ENCODE measurements around the gene MRFAP1L1. TPM values are rescaled to one million over a fixed set of nuclear protein-coding genes. Genes with fewer than 3 reads are reported as not detected.

MRFAP1L1 gene
- total and polyA plus RNA-seq, 7 donors, result 40.7 to 82.8 (median 53.5) TPM

DNA sequence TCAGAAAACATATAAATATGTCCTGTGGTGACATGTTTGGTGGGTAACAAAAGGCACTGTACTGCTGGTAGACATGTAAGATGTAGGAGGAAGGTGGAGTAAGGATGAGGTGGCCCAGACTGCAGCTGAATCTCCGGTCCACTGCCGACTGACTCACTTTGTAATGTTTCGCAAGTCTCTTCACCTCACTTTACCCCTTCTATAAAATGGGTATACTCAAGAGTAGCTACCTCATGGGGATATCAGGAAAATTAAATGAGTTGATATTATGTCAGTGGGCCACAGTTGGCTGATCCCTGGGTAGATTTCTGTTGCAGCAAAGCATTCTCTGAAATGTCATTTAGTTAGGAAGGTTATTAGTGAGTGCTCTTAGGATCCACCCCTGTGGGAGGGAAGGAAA lies 47.1 kb downstream of the MRFAP1L1 start:
- peaks cover 0 to 28% (median 20%) of the 10 kb centered on the region in 4 donors for H3K4me1 ChIP-seq
- no peak for DNase-seq
- 94% methylated on average over 3 of the region's 3 CpGs for WGBS, 2 donors
- intact Hi-C loops (cut with DNase I), result no loop called here
- no peaks in the 10 kb centered on the region for H3K9me3 ChIP-seq
- TF ChIP-seq POLR2AphosphoS5 (IDR thresholded peaks at IDR 0.05) (no peak), POLR2A (IDR thresholded peaks at IDR 0.05) (no peak), EP300 (IDR thresholded peaks at IDR 0.05) (no peak)
- TF ChIP-seq, protein P1, sequence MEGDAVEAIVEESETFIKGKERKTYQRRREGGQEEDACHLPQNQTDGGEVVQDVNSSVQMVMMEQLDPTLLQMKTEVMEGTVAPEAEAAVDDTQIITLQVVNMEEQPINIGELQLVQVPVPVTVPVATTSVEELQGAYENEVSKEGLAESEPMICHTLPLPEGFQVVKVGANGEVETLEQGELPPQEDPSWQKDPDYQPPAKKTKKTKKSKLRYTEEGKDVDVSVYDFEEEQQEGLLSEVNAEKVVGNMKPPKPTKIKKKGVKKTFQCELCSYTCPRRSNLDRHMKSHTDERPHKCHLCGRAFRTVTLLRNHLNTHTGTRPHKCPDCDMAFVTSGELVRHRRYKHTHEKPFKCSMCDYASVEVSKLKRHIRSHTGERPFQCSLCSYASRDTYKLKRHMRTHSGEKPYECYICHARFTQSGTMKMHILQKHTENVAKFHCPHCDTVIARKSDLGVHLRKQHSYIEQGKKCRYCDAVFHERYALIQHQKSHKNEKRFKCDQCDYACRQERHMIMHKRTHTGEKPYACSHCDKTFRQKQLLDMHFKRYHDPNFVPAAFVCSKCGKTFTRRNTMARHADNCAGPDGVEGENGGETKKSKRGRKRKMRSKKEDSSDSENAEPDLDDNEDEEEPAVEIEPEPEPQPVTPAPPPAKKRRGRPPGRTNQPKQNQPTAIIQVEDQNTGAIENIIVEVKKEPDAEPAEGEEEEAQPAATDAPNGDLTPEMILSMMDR (IDR thresholded peaks at IDR 0.05), result no peak
- H3K4me3 ChIP-seq, result no peak overlapping the region
- no peak overlapping the region for H3K27ac ChIP-seq
- H3K27me3 ChIP-seq, result peaks cover 0 to 3% (median 0%) of the 10 kb centered on the region in 3 donors
- H3K36me3 ChIP-seq, result no peaks in the 10 kb centered on the region

GRCh38 chr4:6660430-6660829 lies 49.2 kb downstream of the MRFAP1L1 start:
- intact Hi-C loops (cut with DNase I), result no loop called here
- WGBS, 2 donors, result 94 to 97% methylated on average over 3 of the region's 3 CpGs

GRCh38 chr4:6659897-6660296 lies 49.8 kb downstream of the MRFAP1L1 start:
- no peak for TF ChIP-seq EP300 (IDR thresholded peaks at IDR 0.05)
- no peak for TF ChIP-seq POLR2A (IDR thresholded peaks at IDR 0.05)
- no peak for TF ChIP-seq POLR2AphosphoS5 (IDR thresholded peaks at IDR 0.05)
- TF ChIP-seq, protein P1 (IDR thresholded peaks at IDR 0.05), result no peak
- no peaks in the 10 kb centered on the region for H3K36me3 ChIP-seq
- no peaks in the 10 kb centered on the region for H3K9me3 ChIP-seq
- intact Hi-C loops (cut with DNase I), result loop anchor here (2.0 kb wide), 1 partner anchor 19 kb away; the partner anchor contains the start of gene MRFAP1
- no peak for DNase-seq
- no peak overlapping the region for H3K4me3 ChIP-seq
- H3K4me1 ChIP-seq, result peaks cover 0 to 27% (median 20%) of the 10 kb centered on the region in 4 donors
- no peak overlapping the region for H3K27ac ChIP-seq
- peaks cover 0 to 1% (median 0%) of the 10 kb centered on the region in 3 donors for H3K27me3 ChIP-seq
- 71 to 91% methylated on average over 2 of the region's 2 CpGs for WGBS, 2 donors

More at GRCh38 chr4:6660430-6660829, 49.2 kb downstream of the MRFAP1L1 start:
- DNase-seq, result no peak
- Histone ChIP-seq H3K9me3 (no peaks in the 10 kb centered on the region), H3K4me3 (no peak overlapping the region), H3K27ac (no peak overlapping the region), H3K4me1 (peaks cover 0 to 28% (median 20%) of the 10 kb centered on the region in 4 donors), H3K27me3 (peaks cover 0 to 3% (median 0%) of the 10 kb centered on the region in 3 donors), H3K36me3 (no peaks in the 10 kb centered on the region)
- TF ChIP-seq POLR2AphosphoS5 (IDR thresholded peaks at IDR 0.05) (no peak), EP300 (IDR thresholded peaks at IDR 0.05) (no peak), POLR2A (IDR thresholded peaks at IDR 0.05) (no peak)
- TF ChIP-seq, protein P1 (IDR thresholded peaks at IDR 0.05), result no peak

- H3K4me1 ChIP-seq, result peaks cover 0 to 15% (median 7%) of the 10 kb centered on the region in 4 donors
- H3K36me3 ChIP-seq, result no peaks in the 10 kb centered on the region
- TF ChIP-seq POLR2AphosphoS5 (IDR thresholded peaks at IDR 0.05), result no peak
- peak overlapping the region; percentile 62 to 75 (median 70) for H3K27ac ChIP-seq
- intact Hi-C loops (cut with DNase I), result loop anchor here (2.0 kb wide), 1 partner anchor 18 kb away; the partner anchor contains the start of gene MRFAP1
- DNase-seq, result no peak
- no peaks in the 10 kb centered on the region for H3K27me3 ChIP-seq
- H3K9me3 ChIP-seq, result no peaks in the 10 kb centered on the region
- peak overlapping the region; percentile 25 to 52 (median 45) for H3K4me3 ChIP-seq
- 10 to 33% methylated on average over 52 of the region's 52 CpGs for WGBS, 2 donors
These were observed 51.0 kb downstream of the MRFAP1L1 start for GRCh38 chr4:6658597-6659075.

- TF ChIP-seq EP300 (IDR thresholded peaks at IDR 0.05) (no peak), POLR2AphosphoS5 (IDR thresholded peaks at IDR 0.05) (no peak), POLR2A (IDR thresholded peaks at IDR 0.05) (no peak)
- TF ChIP-seq, protein P1 (IDR thresholded peaks at IDR 0.05), result no peak
- peak overlapping the region in 3 of 4 donors; percentile 40 to 52 (median 50) for H3K4me3 ChIP-seq
- no peaks in the 10 kb centered on the region for H3K9me3 ChIP-seq
- no peaks in the 10 kb centered on the region for H3K36me3 ChIP-seq
- H3K27ac ChIP-seq, result peak overlapping the region; percentile 62 to 75 (median 70)
- H3K4me1 ChIP-seq, result peaks cover 0 to 15% (median 7%) of the 10 kb centered on the region in 4 donors
- WGBS, 2 donors, result 83 to 94% methylated on average over 7 of the region's 7 CpGs
- no peaks in the 10 kb centered on the region for H3K27me3 ChIP-seq
- intact Hi-C loops (cut with DNase I), result loop anchor here (2.0 kb wide), 1 partner anchor 17 kb away; the partner anchor contains the start of gene MRFAP1
- DNase-seq, result no peak
These were observed 51.5 kb downstream of the MRFAP1L1 start for GRCh38 chr4:6658209-6658595.

Other genes with a start within 250 kb of the MRFAP1L1 start
- 1 to 10 TPM in 3 of 4 donors, under 1 TPM in 1; 0.49 to 2.8 (median 1.3) TPM for gene PPP2R2C, start 237.3 kb downstream of the MRFAP1L1 start, total RNA-seq
- gene PPP2R2C, start 237.3 kb downstream of the MRFAP1L1 start, polyA plus RNA-seq, result 1 to 10 TPM in 1 of 3 donors, not detected in 2; 1.1 TPM
- gene MAN2B2, start 134.7 kb downstream of the MRFAP1L1 start, total RNA-seq, result 10 to 100 TPM; 12.7 to 24.3 (median 20.2) TPM
- 10 to 100 TPM in 1 of 3 donors, 1 to 10 TPM in 2; 3.0 to 18.7 (median 3.0) TPM for gene MAN2B2, start 134.7 kb downstream of the MRFAP1L1 start, polyA plus RNA-seq
- gene MRFAP1, start 69.2 kb downstream of the MRFAP1L1 start, total RNA-seq, result 100 to 1,000 TPM; 196 to 226 (median 211) TPM
- gene MRFAP1, start 69.2 kb downstream of the MRFAP1L1 start, polyA plus RNA-seq, result 100 to 1,000 TPM; 252 to 261 (median 259) TPM
- under 1 TPM in 1 of 4 donors, not detected in 3; 0.41 TPM for gene S100P, start 16.0 kb downstream of the MRFAP1L1 start, total RNA-seq
- gene S100P, start 16.0 kb downstream of the MRFAP1L1 start, polyA plus RNA-seq, result 100 to 1,000 TPM; 110 to 488 (median 396) TPM
- gene BLOC1S4, start 6.3 kb upstream of the MRFAP1L1 start, total RNA-seq, result 10 to 100 TPM in 3 of 4 donors, 1 to 10 TPM in 1; 9.1 to 19.7 (median 14.6) TPM
- 10 to 100 TPM; 12.4 to 14.1 (median 13.2) TPM for gene BLOC1S4, start 6.3 kb upstream of the MRFAP1L1 start, polyA plus RNA-seq
- gene KIAA0232, start 72.9 kb upstream of the MRFAP1L1 start, total RNA-seq, result 10 to 100 TPM; 23.8 to 67.9 (median 46.2) TPM
- 10 to 100 TPM in 1 of 3 donors, 1 to 10 TPM in 2; 7.8 to 15.5 (median 9.7) TPM for gene KIAA0232, start 72.9 kb upstream of the MRFAP1L1 start, polyA plus RNA-seq
- 10 to 100 TPM; 26.3 to 46.4 (median 32.6) TPM for gene TBC1D14, start 200.0 kb upstream of the MRFAP1L1 start, total RNA-seq
- gene TBC1D14, start 200.0 kb upstream of the MRFAP1L1 start, polyA plus RNA-seq, result 10 to 100 TPM; 19.2 to 38.5 (median 22.2) TPM

All from sigmoid colon (tissue), 7 donors.